Caco-2 (cell line): ENCODE measurements around the gene MYO6. TPM values are rescaled to one million over a fixed set of nuclear protein-coding genes. Genes with fewer than 3 reads are reported as not detected.

Experiments
- BruUV-seq: library from RNA; stranded (reverse); fragments of 400-500 nt; replicated peaks from 2 replicates; lab custom pipeline; 2021; lab: Mats Ljungman, UMichigan
- CTCF ChIA-PET: fragments of 300-600 bp; sonication (Branson Sonifier 250); formaldehyde crosslinking; loops from one replicate; lab custom pipeline; 2022; ENCODE audit warnings: antibody characterized with exemption; lab: Charles Lee
- POLR2A ChIA-PET: fragments of 300-600 bp; sonication (Branson Sonifier 250); formaldehyde crosslinking; loops from one replicate; lab custom pipeline; 2022; ENCODE audit warnings: antibody characterized with exemption; lab: Charles Lee
- DNase-seq, 2 experiments: peaks; one replicate each; pipeline versions ENCODE4 v3.0.0 to v3.0.0-alpha.2; 2020 to 2022
- H3K27me3 ChIP-seq: replicated peaks from 2 replicates; pipeline ENCODE4 v1.6.0; 2011; ENCODE audit warnings: low read length; ENCODE audit not compliant: control insufficient read depth, insufficient read depth
- H3K36me3 ChIP-seq: 2 replicates; pipeline ENCODE4 v1.5.1; 2011; ENCODE audit warnings: low read length; ENCODE audit not compliant: control insufficient read depth, insufficient read depth
- H3K4me1 ChIP-seq: fragments of 250-450 bp; sonication (Bioruptor Pico); 2 replicates; pipeline ENCODE4 v1.5.1; 2020; ENCODE audit warnings: mild to moderate bottlenecking
- H3K4me3 ChIP-seq: 2 replicates; pipeline ENCODE4 v1.5.1; 2011; ENCODE audit warnings: low read depth, mild to moderate bottlenecking, control low read depth, low read length
- H3K9me3 ChIP-seq: fragments of 250-450 bp; sonication (Bioruptor Pico); 2 replicates; pipeline ENCODE4 v1.5.1; 2020; ENCODE audit warnings: mild to moderate bottlenecking, moderate library complexity
- H3K27ac Mint-ChIP-seq: one replicate; pipeline ENCODE4 v1.8.0; 2022; ENCODE audit warnings: mixed read lengths; ENCODE audit not compliant: unreplicated experiment
- H3K27me3 Mint-ChIP-seq: one replicate; pipeline ENCODE4 v1.8.0; 2022; ENCODE audit warnings: mixed read lengths; ENCODE audit not compliant: insufficient read depth, unreplicated experiment
- H3K36me3 Mint-ChIP-seq: one replicate; pipeline ENCODE4 v1.8.0; 2022; ENCODE audit warnings: mild to moderate bottlenecking, mixed read lengths; ENCODE audit not compliant: insufficient read depth, unreplicated experiment
- H3K4me1 Mint-ChIP-seq: one replicate; pipeline ENCODE4 v1.8.0; 2022; ENCODE audit warnings: low read depth, mixed read lengths; ENCODE audit not compliant: unreplicated experiment
- H3K4me3 Mint-ChIP-seq: one replicate; pipeline ENCODE4 v1.8.0; 2022; ENCODE audit warnings: mild to moderate bottlenecking, moderate library complexity, mixed read lengths; ENCODE audit not compliant: unreplicated experiment
- H3K9me3 Mint-ChIP-seq: one replicate; pipeline ENCODE4 v1.8.0; 2022; ENCODE audit warnings: mixed read lengths; ENCODE audit not compliant: unreplicated experiment
- CTCF ChIP-seq, 2 experiments: fragments of 200-600 bp in 1 of 2; IDR thresholded peaks; 1 replicate in 1 of 2; 2 replicates in 1 of 2; pipeline versions ENCODE4 v1.5.1 to v1.8.0; 2011 to 2022; ENCODE audit warnings: antibody characterized with exemption in 1 of 2, control low read depth in 1 of 2, inconsistent platforms in 1 of 2, low read depth in 1 of 2, low read length in 1 of 2, mild to moderate bottlenecking in 1 of 2, moderate library complexity in 1 of 2; ENCODE audit not compliant: insufficient read depth in 1 of 2, severe bottlenecking in 1 of 2, unreplicated experiment in 1 of 2
- intact Hi-C: fragments of 100-400 bp; cut with micrococcal nuclease; formaldehyde crosslinking; loops from one replicate; pipeline ENCODE4 v1.10.0; 2022; ENCODE audit not compliant: unreplicated experiment
- total RNA-seq: library from RNA; stranded (reverse); gene quantifications from 2 replicates; pipeline ENCODE4 v1.2.3, GENCODE V29; 2022

Gene MYO6
- total RNA-seq, 1 experiment from 2014 or later: 43.0 TPM

- Histone ChIP-seq H3K4me3 (no peak overlapping the region), H3K27me3 (no peaks in the 10 kb centered on the region), H3K36me3 (no peaks in the 10 kb centered on the region), H3K9me3 (no peaks in the 10 kb centered on the region), H3K4me1 (peaks cover 7% of the 10 kb centered on the region)
- intact Hi-C loops: no loop called here
- Mint-ChIP-seq H3K27me3 (no peaks in the 10 kb centered on the region), H3K27ac (no peak overlapping the region), H3K9me3 (no peaks in the 10 kb centered on the region), H3K4me1 (peaks cover 7% of the 10 kb centered on the region), H3K4me3 (no peak overlapping the region), H3K36me3 (peaks cover 18% of the 10 kb centered on the region)
- ChIA-PET POLR2A (no interaction called here), CTCF (no interaction called here)
- DNase-seq: no peak
- TF ChIP-seq CTCF (IDR thresholded peaks at IDR 0.05; ENCODE audit: insufficient read depth in 1 of 2, low read depth in 1 of 2, low read length in 1 of 2, severe bottlenecking in 1 of 2, unreplicated experiment in 1 of 2): no peak
- BruUV-seq: no TSS peak
Observed at GRCh38 chr6:75746221-75746620, 2.8 kb upstream of the MYO6 start.

GRCh38 chr6:75747152-75747992 lies 1.7 kb upstream of the MYO6 start:
- Mint-ChIP-seq H3K4me1 (peaks cover 7% of the 10 kb centered on the region), H3K27ac (no peak overlapping the region), H3K27me3 (no peaks in the 10 kb centered on the region), H3K36me3 (peaks cover 21% of the 10 kb centered on the region), H3K4me3 (peak overlapping the region; percentile 47), H3K9me3 (no peaks in the 10 kb centered on the region)
- ChIA-PET POLR2A (no interaction called here), CTCF (no interaction called here)
- intact Hi-C loops: no loop called here
- no peak overlapping the region for H3K4me3 ChIP-seq
- peak in 1 of 2 experiments; percentile 15 for DNase-seq
- H3K36me3 ChIP-seq: no peaks in the 10 kb centered on the region
- H3K9me3 ChIP-seq: no peaks in the 10 kb centered on the region
- peaks cover 17% of the 10 kb centered on the region for H3K4me1 ChIP-seq
- no peak for TF ChIP-seq CTCF (IDR thresholded peaks at IDR 0.05; ENCODE audit: insufficient read depth in 1 of 2, low read depth in 1 of 2, low read length in 1 of 2, severe bottlenecking in 1 of 2, unreplicated experiment in 1 of 2)
- BruUV-seq: no TSS peak
- H3K27me3 ChIP-seq: no peaks in the 10 kb centered on the region

GRCh38 chr6:75748003-75748742 lies 866 bp upstream of the MYO6 start:
- Mint-ChIP-seq H3K4me1 (peaks cover 7% of the 10 kb centered on the region), H3K9me3 (no peaks in the 10 kb centered on the region), H3K4me3 (peak overlapping the region; percentile 89), H3K36me3 (peaks cover 25% of the 10 kb centered on the region), H3K27ac (peak overlapping the region; percentile 85), H3K27me3 (no peaks in the 10 kb centered on the region)
- BruUV-seq: TSS peak; percentile 81
- H3K4me3 ChIP-seq: peak overlapping the region; percentile 97
- CTCF ChIA-PET: no interaction called here
- no peaks in the 10 kb centered on the region for H3K27me3 ChIP-seq
- no peak for DNase-seq
- no peaks in the 10 kb centered on the region for H3K36me3 ChIP-seq
- POLR2A ChIA-PET: interaction anchor here (0.5 kb wide), 1 partner anchor 89 kb away, joined by 3 read pairs; no protein-coding TSS in a partner anchor
- TF ChIP-seq CTCF (IDR thresholded peaks at IDR 0.05; ENCODE audit: insufficient read depth in 1 of 2, low read depth in 1 of 2, low read length in 1 of 2, severe bottlenecking in 1 of 2, unreplicated experiment in 1 of 2): no peak
- intact Hi-C loops: no loop called here
- peaks cover 24% of the 10 kb centered on the region for H3K4me1 ChIP-seq
- H3K9me3 ChIP-seq: no peaks in the 10 kb centered on the region
